Esophagus muscularis mucosa (tissue), 4 donors: Measurements from ENCODE around the gene GDF15. TPM values are rescaled to one million over a fixed set of nuclear protein-coding genes. Genes with fewer than 3 reads are reported as not detected.

Experiments
- DNase-seq: peaks from one replicate; pipeline ENCODE4 v3.0.0-alpha.2; 2017; ENCODE audit errors: extremely low spot score
- H3K27ac ChIP-seq, 4 donors: fragments of 200-600 bp; sonication (generic); replicated peaks in 1 of 4; 1 replicate in 3 of 4; 2 replicates in 1 of 4; pipeline ENCODE4 v1.5.1; 2016 to 2019; ENCODE audit warnings: mild to moderate bottlenecking in 1 of 4
- H3K27me3 ChIP-seq, 4 donors: fragments of 200-600 bp; sonication (generic); one replicate each; pipeline versions ENCODE4 v1.5.1 to v1.6.0; 2016 to 2019
- H3K36me3 ChIP-seq, 4 donors: fragments of 200-600 bp; sonication (generic); one replicate each; pipeline ENCODE4 v1.5.1; 2016 to 2019
- H3K4me1 ChIP-seq, 4 donors: fragments of 200-600 bp; sonication (generic); one replicate each; pipeline ENCODE4 v1.5.1; 2016 to 2019
- H3K4me3 ChIP-seq, 4 donors: fragments of 200-600 bp; sonication (generic); 1 replicate in 2 of 4; 2 replicates in 2 of 4; pipeline ENCODE4 v1.5.1; 2016 to 2019; ENCODE audit warnings: mild to moderate bottlenecking in 4 of 4, moderate library complexity in 1 of 4
- H3K9me3 ChIP-seq, 4 donors: fragments of 200-600 bp; sonication (generic); 1 replicate in 3 of 4; 2 replicates in 1 of 4; pipeline ENCODE4 v1.5.1; 2016 to 2019
- EP300 ChIP-seq: sonication (generic); formaldehyde crosslinking; IDR thresholded peaks from one replicate; pipeline ENCODE4 v1.6.1; 2017; ENCODE audit warnings: antibody characterized with exemption
- POLR2A ChIP-seq: fragments of 450-650 bp; IDR thresholded peaks from one replicate; pipeline ENCODE4 v1.6.1; 2017; ENCODE audit warnings: antibody characterized with exemption, moderate library complexity, mild to moderate bottlenecking, low read depth
- POLR2AphosphoS5 ChIP-seq, 2 donors: sonication (generic); formaldehyde crosslinking; IDR thresholded peaks; one replicate each; pipeline ENCODE4 v1.6.1; 2017; ENCODE audit warnings: antibody characterized with exemption in 2 of 2
- WGBS: methylation state at CpG from one replicate; pipeline ENCODE4 v1.1.5; 2018; 5-methylcytosine and 5-hydroxymethylcytosine counted together
- intact Hi-C: fragments of 100-400 bp; cut with DNase I; formaldehyde crosslinking; loops from one replicate; pipeline ENCODE4 v1.15.1; 2023
- total RNA-seq, 4 donors: library from RNA; depleted of rRNA; stranded (reverse); fragments of >200 nt; gene quantifications; one replicate each; pipeline versions ENCODE4 v1.1.0 to v1.2.1, GENCODE V29; 2016
- TF ChIP-seq, protein P1 (sequence below), 3 experiments: fragments of 200-600 bp in 2 of 3; fragments of 450-650 bp in 1 of 3; sonication (generic) in 2 of 3; IDR thresholded peaks; one replicate each; pipeline ENCODE4 v1.5.1; 2017 to 2019; ENCODE audit warnings: antibody characterized with exemption in 3 of 3, mild to moderate bottlenecking in 2 of 3, moderate library complexity in 1 of 3

Gene GDF15
- total RNA-seq, 4 donors from 2014 or later = 1.6 to 5.6 (median 3.8) TPM

DNA sequence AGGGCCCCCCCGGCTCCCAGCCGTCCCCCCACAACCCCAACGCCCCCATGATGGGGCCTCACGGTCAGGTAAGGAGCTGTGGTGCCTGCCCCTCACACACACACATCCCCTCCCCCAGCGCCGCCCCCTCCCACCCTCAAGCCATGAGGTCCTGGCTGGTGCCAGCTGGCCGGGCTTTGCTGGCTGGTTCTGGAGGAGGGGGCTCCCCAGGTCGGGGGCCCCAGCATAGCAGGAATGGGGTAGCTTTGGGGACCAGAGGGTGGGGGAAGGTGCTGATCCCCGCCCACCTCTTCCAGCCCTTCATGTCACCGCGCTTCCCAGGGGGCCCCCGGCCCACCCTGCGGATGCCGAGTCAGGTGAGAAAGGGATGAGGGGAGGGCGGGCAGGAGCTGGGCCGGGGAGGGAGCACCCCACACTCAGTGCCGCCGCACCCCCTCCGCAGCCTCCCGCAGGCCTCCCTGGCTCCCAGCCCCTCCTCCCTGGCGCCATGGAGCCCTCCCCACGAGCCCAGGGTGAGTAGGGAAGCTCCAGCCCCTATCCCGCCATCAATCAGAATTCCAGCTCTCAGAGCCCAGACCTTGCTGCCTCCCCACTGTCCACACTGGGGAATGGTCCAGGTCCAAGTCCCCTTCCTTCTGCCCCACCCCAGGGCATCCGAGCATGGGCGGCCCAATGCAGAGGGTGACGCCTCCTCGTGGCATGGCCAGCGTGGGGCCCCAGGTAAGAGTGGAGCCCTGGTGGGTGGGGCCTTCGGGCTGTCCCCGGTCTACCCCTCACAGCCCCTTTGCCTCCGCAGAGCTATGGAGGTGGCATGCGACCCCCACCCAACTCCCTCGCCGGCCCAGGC lies 45.6 kb downstream of the GDF15 start:
- H3K27me3 ChIP-seq = no peaks in the 10 kb centered on the region
- H3K9me3 ChIP-seq = no peaks in the 10 kb centered on the region
- TF ChIP-seq POLR2A (no peak), EP300 (no peak), POLR2AphosphoS5 (IDR thresholded peaks at IDR 0.05) (no peak)
- TF ChIP-seq, protein P1, sequence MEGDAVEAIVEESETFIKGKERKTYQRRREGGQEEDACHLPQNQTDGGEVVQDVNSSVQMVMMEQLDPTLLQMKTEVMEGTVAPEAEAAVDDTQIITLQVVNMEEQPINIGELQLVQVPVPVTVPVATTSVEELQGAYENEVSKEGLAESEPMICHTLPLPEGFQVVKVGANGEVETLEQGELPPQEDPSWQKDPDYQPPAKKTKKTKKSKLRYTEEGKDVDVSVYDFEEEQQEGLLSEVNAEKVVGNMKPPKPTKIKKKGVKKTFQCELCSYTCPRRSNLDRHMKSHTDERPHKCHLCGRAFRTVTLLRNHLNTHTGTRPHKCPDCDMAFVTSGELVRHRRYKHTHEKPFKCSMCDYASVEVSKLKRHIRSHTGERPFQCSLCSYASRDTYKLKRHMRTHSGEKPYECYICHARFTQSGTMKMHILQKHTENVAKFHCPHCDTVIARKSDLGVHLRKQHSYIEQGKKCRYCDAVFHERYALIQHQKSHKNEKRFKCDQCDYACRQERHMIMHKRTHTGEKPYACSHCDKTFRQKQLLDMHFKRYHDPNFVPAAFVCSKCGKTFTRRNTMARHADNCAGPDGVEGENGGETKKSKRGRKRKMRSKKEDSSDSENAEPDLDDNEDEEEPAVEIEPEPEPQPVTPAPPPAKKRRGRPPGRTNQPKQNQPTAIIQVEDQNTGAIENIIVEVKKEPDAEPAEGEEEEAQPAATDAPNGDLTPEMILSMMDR (IDR thresholded peaks at IDR 0.05) = no peak
- peaks cover 41 to 83% (median 65%) of the 10 kb centered on the region in 4 donors for H3K4me1 ChIP-seq
- WGBS = 76% methylated on average over 13 of the region's 34 CpGs
- H3K4me3 ChIP-seq = no peak overlapping the region
- intact Hi-C loops = no loop called here
- DNase-seq = no peak
- H3K27ac ChIP-seq = no peak overlapping the region
- peaks cover 0 to 32% (median 25%) of the 10 kb centered on the region in 4 donors for H3K36me3 ChIP-seq

DNA sequence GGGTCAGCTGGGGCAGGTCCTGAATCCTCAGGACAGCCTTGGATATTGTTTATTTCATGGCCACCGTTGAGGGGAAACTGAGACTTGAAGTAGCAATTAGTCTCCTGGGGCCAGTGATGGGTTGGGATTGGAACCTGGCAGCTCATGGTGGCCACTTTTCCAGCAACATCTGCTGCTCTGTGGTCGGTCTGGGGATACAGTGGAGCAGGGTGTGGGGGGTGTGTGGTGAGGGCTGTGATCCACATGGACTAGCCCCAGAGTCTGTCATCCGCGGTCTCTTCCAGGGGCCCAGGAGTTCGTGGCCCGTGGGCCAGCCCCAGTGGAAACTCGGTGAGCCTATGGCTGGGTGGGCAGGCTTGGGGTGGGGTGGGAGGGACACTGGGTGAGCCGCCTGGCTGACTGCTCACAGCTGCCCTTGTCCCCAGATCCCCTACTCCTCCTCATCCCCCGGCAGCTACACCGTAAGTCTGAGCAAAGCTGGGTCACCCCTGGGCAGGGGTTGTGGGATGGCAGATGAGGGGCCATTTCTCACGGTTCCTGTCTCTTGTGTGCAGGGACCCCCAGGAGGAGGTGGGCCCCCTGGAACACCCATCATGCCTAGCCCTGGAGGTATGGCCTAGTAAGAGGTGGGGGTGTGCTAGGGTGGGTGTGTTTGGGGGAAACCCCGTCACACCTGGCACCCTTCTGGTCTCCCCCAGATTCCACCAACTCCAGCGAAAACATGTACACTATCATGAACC lies 46.5 kb downstream of the GDF15 start:
- Histone ChIP-seq H3K9me3 (no peaks in the 10 kb centered on the region), H3K4me3 (peak overlapping the region; percentile 56 to 65 (median 62)), H3K4me1 (peaks cover 41 to 83% (median 65%) of the 10 kb centered on the region in 4 donors), H3K36me3 (peaks cover 0 to 32% (median 25%) of the 10 kb centered on the region in 4 donors), H3K27ac (peak overlapping the region in 3 of 4 donors; percentile 69 to 79 (median 74)), H3K27me3 (no peaks in the 10 kb centered on the region)
- 77% methylated on average over 6 of the region's 13 CpGs for WGBS
- TF ChIP-seq POLR2AphosphoS5 (IDR thresholded peaks at IDR 0.05) (no peak), POLR2A (no peak), EP300 (no peak)
- TF ChIP-seq, protein P1 (IDR thresholded peaks at IDR 0.05) = no peak
- no peak for DNase-seq
- intact Hi-C loops = no loop called here

DNA sequence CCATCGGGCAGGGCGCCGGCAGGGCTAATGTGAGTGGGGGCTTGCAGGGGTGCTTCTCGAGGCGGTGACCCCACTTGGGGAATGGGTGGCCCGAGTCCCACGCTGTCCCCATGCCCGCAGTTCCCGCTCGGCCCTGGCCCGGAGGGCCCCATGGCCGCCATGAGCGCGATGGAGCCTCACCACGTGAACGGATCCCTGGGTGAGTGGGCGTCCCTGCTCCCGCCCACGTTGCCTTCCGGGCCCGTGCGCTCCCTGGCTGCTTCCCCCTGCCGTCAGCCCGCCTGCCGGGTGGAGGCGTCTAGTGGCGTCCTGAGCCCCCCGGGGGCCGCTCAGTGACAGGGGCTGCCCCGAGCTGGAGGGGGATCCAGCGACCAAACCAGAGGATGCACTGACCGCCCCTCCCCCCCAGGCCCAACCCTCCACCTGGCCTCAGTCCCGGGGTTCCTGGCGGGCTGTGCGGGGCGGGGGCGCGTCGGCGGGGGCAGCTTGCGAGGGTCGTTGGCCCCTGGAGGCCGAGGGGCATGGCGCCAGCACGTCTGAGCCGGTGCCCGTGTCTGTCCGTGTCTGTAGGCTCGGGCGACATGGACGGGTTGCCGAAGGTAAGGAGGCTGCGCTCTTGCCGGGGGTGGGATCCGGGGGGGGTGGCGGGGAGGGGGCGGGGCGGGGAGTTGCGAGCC lies 47.2 kb downstream of the GDF15 start:
- DNase-seq = no peak

DNA sequence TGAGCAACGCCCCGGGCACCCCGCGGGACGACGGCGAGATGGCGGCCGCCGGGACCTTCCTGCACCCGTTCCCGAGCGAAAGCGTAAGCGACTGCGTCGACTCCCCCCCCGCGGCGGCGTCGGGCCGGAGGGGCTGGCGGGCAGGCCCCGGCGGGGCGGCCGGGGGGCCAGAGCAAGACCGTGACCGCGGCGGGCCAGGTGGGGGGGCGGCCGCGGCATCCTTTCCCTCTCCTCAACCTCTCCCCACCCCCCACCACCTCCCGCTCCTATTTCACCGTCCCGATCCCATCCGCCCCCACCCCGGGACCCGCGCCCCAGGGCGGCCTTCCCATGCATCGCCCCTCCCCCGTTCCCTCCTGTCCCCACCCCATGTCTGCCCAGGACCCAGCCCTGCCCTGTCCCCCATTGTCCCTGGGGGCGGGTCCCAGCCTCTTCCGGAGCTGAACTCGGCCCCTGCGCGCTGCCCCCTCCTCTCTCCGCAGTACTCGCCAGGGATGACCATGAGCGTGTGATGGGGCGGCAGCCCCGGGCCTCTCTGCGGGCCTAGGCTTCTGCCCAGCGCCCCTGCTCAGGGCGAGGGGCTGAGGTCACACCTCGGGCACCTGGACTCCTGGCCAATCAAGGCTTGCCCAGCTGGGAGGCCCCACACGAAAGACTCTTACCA lies 47.9 kb downstream of the GDF15 start:
- no peak for DNase-seq
- Histone ChIP-seq H3K4me3 (peak overlapping the region; percentile 56 to 65 (median 62)), H3K36me3 (peaks cover 0 to 25% (median 20%) of the 10 kb centered on the region in 4 donors), H3K27ac (peak overlapping the region; percentile 68 to 79 (median 72)), H3K9me3 (no peaks in the 10 kb centered on the region), H3K4me1 (peaks cover 43 to 86% (median 67%) of the 10 kb centered on the region in 4 donors), H3K27me3 (no peaks in the 10 kb centered on the region)
- intact Hi-C loops = no loop called here
- 8% methylated on average over 11 of the region's 60 CpGs for WGBS
- TF ChIP-seq EP300 = no peak
- TF ChIP-seq, protein P1 (IDR thresholded peaks at IDR 0.05) = no peak
- no peak for TF ChIP-seq POLR2A
- TF ChIP-seq POLR2AphosphoS5 (IDR thresholded peaks at IDR 0.05) = no peak

More for the DNA sequence above, 47.2 kb downstream of the GDF15 start:
- Histone ChIP-seq H3K27me3 (no peaks in the 10 kb centered on the region), H3K36me3 (peaks cover 0 to 28% (median 22%) of the 10 kb centered on the region in 4 donors), H3K4me3 (peak overlapping the region; percentile 56 to 65 (median 62)), H3K27ac (peak overlapping the region; percentile 68 to 79 (median 72)), H3K9me3 (no peaks in the 10 kb centered on the region), H3K4me1 (peaks cover 44 to 86% (median 67%) of the 10 kb centered on the region in 4 donors)
- TF ChIP-seq POLR2AphosphoS5 (IDR thresholded peaks at IDR 0.05) (peak; percentile 15 to 25), EP300 (no peak)
- intact Hi-C loops = no loop called here
- WGBS = 30% methylated on average over 13 of the region's 59 CpGs
